DMS114 treated with DMSO at 0.1 percent for 48 hours (cell line): ENCODE data around the gene DSP.

Experiments
- DNase-seq: peaks from one replicate; lab custom pipeline; 2025; ENCODE audit not compliant: unreplicated experiment; lab: John Stamatoyannopoulos, UW

The DSP gene

GRCh38 chr6:7589949-7590917, 48.8 kb downstream of the DSP start, which contains the start of gene SNRNP48:
Gene SNRNP48 (plus strand): TSS chr6:7590198. CDS start chr6:7590258, 60 bp downstream.
- peak; percentile 96 for DNase-seq

GRCh38 chr6:7590918-7591302, 49.4 kb downstream of the DSP start:
- DNase-seq, result no peak

DNA sequence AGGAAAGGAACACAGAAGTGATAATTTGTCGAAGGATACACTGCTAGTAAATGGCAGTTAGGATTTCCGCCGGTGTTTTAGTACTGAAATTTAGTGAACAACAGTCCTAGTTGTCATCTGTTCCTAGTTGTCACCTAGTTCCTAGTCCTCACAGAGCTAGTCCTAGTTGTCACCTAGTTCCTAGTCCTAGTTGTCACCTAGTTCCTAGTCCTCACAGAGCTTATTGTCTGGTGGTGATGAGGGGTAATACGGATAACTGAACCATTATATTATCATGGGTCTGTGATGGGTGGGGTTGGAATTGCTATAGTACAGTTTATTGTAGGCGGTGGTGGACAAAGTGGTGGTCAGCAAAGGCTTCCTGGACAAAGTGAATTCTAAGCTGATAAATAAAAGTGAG, 50.3 kb downstream of the DSP start:
- no peak for DNase-seq

DNA sequence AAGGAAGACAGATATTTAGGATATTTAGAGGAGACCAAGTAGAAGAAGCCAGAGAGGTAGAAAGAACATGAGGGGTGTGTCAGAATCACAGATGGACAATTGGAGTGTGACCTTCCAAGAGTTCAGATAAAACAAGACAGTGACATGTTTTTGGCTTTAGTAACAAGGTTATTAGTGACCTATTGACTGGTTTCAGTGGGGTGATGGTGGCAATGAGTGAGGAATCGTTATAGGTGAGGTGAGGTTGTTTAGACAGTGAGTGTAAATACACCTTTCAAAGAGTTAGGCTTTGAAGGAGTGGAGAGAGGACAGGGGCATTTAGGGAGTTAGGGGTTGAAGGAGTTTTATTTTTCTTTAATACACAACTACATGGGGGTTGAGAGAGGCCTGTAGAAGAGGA, 51.8 kb downstream of the DSP start:
- DNase-seq, result no peak

GRCh38 chr6:7594579-7595125, 53.2 kb downstream of the DSP start:
- DNase-seq, result no peak

- DNase-seq, result no peak
Measured at GRCh38 chr6:7604003-7604402, 62.5 kb downstream of the DSP start.

DNA sequence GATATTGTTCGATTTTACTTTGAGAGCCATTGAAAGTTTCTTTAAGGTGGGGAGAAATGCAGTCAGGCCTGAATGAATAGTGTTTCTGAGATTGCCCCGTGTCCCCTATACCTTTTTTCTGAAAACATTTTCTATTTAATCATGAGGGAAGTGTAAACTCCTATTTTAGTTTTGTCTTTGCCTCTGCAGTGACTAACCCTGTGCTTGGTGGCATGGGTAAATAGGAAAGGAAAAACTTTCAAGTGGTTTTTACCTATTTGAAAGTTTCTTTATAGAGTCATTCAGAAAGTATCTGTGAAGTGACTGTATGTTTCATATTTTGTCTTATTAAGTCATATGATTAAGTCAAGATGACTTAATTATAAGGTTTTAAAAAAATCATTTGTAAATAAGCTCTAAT, 63.0 kb downstream of the DSP start:
- DNase-seq, result no peak

DNA sequence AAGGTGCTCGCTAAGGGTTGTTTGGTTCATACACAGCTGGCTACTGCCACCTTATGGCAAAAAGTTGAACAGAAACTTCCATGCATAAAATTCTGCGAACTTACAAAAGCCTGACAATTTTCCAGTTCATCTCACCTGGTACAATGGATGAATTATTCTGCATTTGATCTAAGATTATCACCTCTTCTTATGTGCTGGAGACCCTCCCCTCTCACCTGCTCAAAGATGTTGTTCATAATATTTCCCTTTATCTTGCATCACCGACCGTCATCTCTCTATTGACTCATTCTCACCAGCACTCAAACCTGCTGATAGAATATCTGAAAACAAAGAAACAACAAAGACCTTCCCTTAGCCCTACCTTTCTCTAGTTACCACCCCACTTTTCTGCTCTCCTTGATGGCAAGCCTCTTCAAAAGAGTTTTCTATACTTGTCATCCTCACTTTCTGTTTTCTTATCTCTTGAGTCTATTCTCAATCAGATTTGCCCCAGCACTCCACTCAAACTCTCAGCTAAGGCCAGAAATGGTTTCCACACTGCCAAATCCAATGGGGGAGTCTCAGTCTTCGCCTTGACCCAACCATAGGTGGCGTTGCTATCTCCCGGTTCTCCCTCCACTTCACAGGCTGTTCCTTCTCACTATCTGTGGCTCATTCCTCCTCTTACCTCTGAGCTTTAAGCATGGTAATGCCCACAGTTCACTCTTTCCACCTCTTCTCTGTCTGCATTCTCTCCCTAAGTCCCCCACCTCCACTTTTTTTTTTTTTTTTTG, 74.3 kb downstream of the DSP start:
- DNase-seq, result peak; percentile 41

- DNase-seq, result no peak
Measured at GRCh38 chr6:7617801-7618764, 76.6 kb downstream of the DSP start.

GRCh38 chr6:7621761-7622160, 80.3 kb downstream of the DSP start:
- DNase-seq, result no peak

GRCh38 chr6:7624796-7625710, 83.6 kb downstream of the DSP start:
- no peak for DNase-seq

DNA sequence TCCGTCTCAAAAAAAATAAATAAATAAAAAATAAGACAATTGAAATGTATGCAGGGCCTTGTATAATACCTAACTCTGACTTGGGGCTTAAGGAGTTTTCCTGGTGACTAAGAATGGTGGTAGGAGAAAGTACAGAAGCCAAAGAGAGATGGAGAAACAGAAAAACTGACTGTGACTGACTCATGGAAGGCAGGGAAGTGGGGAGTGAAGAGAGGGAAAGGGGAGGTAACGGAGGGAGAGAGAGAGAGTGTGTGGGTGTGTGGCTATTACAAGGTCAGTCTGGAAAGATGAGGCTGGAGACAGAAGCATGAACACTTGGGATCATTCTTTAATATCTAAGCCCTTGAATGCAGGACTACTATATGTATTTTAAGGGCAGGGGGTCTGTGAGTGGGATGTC, 87.0 kb downstream of the DSP start:
- no peak for DNase-seq

DNA sequence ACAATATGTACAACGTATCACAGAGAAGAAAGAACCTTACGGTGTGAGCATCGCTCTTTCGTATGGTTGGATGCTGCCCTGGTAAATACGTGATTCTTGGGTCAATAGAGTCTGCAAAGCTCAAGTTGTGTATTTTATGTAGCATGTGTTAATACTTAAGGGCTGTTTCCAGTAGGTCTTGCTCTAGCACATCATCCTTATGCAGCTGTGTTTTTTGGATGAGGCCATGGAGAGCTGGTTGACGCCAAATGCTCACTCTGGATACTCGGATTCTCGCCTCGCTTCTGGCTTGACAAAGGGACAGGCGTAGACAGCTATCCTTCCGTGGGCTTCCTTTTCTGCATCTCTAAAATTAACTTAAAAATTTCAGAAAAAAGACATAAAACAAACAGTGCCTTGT, 87.4 kb downstream of the DSP start:
- no peak for DNase-seq

DNA sequence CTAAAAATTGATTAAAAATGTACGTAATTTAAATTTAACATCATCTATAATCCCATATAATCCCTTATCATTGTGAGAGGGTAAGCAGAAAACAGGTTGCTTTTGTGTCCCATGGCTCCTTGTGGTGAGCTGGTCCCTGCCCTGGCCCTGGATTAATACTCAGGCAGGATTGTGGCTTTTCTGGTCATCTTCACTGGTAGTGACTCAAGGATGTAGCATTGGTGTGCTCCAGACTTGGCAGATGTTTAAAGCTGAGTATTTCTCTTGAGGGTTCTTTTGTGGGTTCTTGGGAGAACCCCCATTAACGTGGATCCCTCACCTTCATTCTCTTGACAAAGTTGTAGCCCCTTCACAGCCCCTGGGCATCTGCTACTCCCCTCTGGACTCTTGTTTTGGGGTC, 87.8 kb downstream of the DSP start:
- no peak for DNase-seq

DNA sequence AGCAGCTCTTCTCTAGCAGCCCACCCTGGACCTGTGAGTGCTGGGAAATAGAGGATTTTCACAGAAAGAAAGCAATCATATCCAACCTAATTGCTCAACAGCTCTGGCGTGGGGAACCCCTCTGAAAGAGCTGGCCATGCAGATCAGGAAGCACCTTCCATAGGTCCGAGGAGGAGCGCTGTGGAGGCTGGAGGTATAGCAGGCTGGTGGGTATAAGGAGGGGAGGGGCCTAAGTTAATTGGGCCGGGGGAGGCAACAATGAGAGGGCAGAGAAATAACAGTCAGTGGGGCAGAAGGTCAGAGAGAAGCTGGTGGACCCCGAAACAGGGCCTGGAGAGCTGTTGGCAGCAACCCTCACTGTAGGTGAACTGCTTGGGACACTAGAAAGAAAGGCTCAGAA, 89.3 kb downstream of the DSP start:
- DNase-seq, result no peak

GRCh38 chr6:7631466-7631865, 90.0 kb downstream of the DSP start:
- DNase-seq, result no peak

DNA sequence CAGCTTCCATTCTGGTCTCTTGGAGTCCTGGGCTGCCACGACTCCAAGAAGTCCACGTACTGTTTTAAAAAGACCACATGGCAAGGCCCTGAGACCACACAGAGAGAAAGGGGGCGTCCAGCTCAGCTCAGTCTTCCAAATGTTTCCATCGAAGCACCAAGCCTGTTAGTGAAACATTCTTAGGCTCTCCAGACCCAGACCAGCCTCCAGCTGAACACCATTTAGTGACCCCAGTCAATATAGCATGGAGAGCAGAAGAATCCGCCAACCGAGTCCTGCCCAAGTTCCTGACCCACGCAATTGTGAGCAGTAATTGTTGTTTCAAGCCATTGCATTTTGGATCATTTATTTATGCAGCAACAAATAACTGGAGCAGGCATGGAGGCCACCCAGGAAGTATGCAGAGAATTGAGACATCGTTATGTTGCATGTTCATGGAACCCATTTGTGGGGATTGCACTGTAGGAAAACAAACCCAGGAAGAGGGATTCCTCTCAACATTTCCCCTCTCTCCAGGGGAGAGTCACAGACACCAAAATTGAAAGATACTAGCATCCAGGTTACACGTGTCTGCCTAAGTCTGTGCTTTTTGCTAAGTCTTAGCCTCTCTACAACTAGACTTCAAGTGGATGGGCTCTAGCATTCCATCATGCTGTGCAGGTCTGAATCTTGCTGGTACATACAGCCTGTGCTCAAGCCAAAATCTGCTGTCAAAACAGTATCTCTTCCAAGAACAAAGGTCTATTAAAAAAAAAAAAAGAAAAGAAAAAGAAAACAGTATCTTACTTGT, 91.2 kb downstream of the DSP start:
- DNase-seq, result no peak

DNA sequence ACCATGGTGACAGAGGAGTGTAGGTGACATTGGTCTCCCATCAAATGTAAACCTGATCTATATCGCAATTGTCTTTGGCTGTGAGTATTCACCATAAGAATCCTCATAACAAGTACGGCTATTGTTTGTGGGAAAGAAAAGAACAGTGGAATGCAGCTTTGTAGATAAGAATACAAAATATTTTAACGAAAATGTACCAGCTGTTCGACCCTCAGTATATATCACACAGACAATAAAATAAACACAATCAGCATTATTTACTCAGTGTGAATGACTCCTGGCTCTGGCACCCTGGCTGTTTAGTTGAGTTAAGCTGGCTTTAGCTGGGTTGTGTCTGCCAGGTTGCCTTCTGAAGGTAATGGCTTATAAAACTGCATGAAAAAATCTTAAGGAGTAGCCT, 91.9 kb downstream of the DSP start:
- no peak for DNase-seq

DNA sequence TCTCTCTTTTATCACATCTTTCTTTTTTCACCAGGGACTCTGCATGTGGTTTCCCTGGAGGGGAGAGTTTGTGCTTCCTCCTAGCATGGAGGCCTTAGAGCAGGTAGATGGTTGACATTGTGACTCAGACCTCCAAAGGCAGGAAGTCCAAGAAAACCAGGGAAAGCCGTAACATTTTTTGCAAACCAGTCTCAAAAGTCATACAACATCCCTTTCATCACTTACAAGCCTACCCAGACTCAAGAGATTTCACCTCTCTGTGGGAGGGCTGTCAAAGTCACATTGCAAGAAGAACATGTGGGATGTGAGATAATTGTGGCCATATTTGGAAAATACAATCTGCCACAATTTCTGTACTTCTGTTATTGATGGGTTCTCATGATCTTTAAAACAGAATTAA, 94.7 kb downstream of the DSP start:
- no peak for DNase-seq
